GM18870 (cell line): ENCODE data around the gene PCIF1.

Source experiments
- ATAC-seq: cut with Tn5 transposase; IDR thresholded peaks from one replicate; pipeline ENCODE4 v1.9.1; 2021; ENCODE audit warnings: moderate library complexity; ENCODE audit not compliant: unreplicated experiment

PCIF1 gene

DNA sequence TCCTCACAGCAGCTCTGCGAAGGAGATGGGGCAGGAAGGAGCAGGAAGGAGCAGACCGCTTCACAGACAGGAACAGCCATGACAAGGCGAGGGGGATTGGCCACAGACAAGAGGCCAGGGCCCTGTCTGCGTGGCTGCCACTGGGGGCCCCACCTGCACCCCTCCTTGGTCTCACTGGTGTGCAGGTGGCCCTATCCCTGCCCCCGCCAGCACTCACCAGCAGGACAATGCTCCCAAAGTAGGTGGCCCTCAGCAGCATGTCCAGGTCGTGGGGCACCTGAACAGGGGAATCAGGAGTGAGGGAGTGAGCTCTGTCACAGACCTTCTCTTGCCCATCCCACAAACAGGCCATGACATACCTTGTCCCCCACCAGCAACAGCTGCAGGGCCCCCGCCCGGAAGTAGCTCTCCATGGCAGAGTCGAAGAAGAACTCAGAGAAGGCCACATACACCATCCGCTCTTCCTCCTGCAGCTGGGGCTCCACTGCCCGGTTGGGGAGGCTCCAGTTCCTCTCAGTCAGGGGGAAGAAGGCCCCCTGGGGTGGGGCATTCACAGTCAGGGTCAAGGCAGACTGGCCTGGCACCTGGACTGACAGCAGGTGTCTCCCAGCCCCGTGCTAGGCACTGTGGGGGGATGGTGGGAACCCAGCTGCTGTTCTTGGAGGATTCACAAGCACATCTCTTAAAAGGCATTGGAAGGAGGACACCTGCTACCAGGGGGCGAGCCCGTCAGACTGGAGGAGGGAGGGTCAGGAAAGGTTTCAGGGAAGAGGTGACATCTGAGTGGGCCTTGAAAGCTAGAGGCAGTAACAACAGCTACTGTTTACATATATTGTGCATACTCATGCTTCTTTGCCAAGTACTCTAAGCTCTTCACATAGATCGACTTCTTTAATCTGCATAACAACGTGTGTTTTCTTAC is 29.6 kb upstream of the PCIF1 start:
- no peak for ATAC-seq

DNA sequence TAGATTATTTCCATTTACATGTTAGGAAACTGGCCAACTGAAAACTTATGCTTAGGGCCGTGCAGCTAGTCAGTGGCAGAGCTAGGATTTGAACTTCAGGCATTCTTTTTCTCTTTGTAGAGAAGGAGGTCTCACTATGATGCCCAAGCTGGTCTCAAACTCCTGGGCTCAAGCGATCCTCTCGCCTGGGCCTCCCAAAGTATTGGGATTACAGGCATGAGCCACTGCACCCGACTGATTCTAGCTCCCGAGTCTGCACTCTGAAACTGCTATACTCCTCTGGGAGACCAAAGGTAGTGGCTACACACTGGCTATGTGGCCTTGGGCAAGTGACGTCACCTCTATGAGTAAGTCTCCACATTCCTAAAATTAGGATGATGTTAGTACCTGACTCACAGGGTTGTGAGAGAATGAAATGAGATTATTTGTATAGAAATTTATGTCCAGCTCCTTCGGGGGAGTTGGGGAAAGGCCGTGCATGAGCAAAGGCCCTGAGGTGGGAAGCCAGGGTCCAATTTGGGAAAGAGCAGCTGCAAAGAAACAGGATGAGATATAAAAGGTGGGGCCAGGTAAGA is 28.9 kb upstream of the PCIF1 start:
- no peak for ATAC-seq

DNA sequence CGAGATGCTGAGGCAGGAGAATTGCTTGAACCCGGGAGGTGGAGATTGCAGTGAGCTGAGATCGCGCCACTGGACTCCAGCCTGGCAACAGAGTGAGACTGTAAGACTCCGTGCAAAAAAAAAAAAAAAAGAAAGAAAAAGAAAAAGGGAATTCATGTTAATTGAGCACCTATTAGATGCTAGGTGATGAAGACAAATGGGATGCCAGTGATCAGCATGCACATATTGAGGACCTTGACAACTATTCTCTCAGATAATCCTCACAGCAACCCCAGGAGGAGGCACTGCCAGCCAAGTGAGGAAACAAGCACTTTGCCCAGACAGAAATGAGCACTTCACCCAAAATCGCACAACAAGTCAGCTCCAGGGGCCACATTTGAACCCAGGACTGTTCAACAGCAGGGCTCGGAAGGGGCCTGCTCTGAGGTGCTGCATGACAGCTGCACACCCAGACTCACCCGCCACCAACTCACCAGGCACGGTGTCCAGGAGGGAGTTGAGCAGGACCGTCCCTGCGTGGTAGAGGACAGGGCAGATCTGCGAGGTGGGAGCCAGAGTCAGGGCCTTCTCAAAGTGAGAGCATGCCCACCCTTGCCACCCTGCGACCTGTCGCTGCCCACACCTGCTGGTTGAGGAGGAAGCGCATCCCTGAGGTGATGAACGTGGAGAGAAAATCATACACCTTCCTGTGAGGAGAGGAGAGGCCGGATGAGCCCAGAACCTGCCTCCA is 27.1 kb upstream of the PCIF1 start:
- no peak for ATAC-seq

DNA sequence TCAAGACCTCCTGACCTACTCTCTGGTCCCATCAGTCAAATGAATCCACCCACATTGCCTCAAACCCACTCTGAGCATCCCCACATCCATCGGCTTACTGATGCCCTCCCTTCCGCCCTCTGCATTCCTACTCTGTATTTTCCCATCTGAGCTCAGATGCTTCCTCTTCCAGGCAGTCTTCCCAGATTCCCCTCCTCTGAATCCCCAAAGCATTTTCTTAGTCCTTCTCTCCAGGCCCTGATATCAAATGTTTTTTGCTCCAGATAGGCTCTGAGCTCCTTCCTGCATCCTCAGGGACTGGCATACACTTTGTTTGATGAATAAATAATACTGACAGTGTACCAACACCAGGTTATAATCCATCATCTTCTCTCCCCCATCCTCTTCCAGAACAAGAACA is 26.4 kb upstream of the PCIF1 start:
- no peak for ATAC-seq

DNA sequence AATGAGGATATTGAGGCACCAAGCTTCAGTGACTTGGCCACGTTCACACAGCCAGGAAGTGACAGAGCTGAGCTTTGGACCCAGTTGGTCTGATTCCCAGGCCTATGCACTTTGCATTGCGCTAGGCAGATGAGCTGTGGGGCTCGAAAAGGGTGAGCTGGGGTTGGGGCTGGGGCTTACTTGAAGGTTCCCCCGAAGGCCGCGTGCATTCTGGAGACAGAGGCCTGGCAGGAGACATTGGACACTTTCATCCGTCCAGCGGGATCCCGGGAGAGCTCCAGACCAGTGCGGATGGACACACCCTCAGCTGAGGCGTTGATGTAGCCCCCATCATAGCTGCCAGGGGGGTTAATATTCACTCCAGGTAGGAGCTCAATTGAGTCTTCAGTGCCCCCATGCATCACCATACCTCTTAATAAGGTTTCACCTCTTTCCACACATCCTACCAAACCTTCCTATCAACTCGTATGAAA is 25.1 kb upstream of the PCIF1 start:
- no peak for ATAC-seq

DNA sequence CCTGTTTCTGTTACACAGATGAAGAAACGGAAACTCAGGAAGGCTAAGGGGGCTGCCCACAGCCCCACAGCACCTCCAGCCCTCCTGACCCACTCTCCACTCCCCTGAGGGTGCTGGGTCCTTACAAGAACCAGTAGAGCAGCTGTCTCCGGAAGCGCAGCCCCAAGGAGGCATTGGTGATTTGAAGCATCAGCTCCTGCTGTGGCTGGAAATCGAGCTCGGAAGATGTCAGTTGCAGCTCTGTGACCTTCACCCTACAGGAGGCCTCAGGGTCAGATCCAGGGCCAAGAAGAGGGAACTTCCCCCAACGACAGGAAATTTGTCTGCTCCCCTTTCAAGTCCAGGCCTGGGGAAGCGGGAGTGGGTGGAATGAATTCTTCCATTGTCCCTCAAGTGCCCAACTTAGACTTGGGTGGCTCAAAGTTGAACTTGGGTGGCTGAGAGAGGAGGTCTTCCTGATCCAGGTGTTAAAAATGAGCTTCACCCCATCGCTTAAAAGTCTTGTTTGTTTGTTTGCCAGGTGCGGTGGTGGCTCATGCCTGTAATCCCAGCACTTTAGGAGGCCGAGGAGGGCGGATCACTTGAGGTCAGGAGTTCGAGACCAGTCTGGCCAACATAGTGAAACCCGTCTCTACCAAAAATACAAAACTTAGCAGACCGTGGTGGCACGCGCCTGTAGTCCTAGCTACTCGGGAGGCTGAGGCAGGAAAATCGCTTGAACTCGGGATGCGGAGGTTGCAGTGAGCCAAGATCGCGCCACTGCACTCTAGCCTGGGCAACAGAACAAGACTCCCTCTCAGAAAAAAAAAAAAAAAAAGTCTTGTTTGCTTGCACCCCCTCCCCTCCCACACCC is 24.4 kb upstream of the PCIF1 start:
- ATAC-seq, result no peak

DNA sequence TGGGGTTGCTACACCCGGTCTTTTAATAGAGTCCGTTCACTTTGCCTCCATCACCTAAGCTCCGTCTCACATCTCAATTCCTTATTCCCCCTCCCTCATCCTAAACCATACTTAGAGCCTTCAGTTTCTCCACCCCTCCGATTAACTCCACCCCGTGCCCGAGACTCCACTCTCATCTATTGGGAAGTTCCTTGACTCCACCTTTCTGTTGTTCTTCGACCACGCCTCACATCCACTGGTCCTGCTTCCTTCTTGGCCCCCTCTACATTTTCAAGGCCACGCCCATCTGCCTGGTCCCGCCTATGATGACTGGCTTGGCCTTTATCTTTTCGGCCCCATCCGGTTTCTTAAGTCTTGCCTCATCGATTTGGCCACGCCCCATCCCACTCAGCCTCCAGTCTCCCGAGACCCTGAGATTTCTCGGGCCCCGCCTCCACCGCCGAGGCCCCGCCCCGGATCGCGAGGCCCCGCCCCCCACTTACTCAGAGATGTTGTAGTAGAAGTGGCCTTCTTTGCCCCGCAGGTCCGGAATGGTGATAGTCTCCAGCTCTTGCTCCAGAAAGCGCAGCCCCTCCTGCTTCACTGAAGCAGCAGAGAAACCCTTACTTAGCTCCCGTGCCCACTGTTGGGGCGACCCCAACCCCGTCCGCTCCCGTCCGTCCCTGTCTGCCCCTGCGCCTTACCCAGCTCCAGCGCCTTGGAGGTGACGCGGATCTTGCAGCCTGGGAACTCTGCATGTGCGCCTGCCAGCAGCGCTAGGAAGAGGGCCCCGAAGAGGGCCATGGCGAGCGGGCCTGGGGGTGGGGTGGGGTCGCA is 23.6 kb upstream of the PCIF1 start:
- peak; percentile 85 for ATAC-seq

DNA sequence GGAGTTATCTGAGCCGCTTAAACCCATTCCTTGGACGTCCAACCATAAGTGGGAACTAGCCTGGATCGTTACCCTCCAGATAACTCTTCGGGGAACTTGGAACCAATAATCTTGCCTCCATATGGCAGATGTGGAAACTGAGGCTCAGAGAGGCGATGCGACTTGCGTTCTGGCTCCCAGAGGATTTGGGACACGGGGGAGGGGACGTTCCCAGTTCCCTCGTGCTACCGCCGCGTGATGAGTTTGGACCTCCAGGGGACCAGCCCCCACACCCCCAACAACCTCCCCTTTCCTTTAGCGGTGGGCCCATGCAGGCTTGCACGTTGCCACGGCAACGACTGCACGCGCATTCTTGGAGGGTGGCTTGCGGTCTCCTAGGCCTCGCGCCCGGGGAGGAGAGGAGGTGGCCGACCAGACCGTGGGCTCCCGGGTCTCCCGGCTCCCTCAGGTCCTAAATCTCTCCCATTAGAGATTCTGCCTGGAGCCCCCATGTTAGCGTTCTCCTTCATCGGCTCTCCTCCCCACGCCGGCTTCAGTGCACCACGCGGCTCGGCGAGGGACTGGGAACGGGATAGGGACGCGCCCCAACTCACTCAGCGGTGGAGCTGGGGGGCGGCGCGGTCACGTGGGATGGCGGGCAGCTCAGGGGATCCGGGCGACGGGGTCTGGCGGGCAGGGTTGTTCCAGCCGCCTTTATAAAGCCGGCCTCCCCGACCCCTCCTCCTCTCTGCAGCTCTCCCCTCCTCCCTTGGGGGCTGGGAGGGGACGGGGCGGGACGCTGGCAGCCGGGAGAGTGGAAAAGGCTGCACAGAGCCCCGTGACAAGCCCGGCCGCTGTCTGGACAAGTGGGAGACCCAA is 22.8 kb upstream of the PCIF1 start, which contains the start of gene PLTP:
Gene PLTP, minus strand, starts transcription at position 670 of the 858 bp plus-strand sequence. CDS start 703 bp downstream, outside the sequence.
- ATAC-seq, result no peak

DNA sequence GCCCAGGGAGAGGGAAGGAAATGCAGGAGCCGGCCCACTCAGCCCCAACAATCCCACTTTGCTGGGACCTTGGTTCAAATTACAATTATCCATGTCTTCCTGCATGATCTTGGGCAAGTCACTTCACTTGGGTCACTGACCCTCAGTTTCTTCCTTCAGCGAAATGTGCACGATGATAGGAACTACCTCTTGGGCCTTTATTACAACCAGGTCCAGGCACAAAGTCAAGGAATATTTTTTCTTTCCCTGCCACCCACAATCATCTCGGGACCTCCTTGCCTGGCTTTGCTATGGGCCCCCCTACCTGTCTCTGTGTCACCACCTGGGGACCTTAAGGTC is 22.2 kb upstream of the PCIF1 start:
- no peak for ATAC-seq

DNA sequence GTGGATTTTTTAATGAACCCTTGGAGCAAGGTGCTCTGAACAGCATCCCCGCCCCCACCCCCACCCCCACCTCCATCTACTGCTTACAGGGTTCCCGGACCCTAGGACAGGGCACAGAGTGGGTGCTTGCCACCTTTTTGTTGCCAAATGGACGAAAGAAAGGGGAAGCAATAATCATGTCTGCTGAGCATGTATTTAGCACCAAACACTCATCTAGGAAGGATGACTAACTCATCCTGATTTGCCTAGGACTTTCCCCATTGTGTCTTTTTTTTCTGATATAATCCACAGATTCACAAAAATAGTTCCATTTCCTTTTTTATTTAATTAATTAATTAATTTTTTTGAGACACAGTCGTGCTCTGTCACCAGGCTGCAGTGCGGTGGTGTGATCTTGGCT is 21.4 kb upstream of the PCIF1 start:
- ATAC-seq, result no peak

DNA sequence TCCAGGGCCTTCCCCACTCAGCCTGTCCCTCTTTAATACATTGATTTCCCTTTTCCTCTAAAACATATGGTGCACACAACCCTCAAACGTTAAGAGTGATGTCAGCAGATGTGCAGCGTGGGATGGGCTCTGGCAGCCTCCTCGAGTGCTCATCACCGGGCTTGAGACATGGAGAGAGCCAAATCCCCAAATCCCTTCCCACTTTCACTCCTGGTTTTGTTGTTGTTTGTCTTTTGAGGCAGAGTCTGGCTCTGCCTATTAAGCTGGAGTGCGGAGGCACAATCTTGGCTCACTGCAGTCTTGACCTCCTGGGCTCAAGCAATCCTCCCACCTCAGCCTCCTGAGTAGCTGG is 16.7 kb upstream of the PCIF1 start:
- ATAC-seq, result no peak

DNA sequence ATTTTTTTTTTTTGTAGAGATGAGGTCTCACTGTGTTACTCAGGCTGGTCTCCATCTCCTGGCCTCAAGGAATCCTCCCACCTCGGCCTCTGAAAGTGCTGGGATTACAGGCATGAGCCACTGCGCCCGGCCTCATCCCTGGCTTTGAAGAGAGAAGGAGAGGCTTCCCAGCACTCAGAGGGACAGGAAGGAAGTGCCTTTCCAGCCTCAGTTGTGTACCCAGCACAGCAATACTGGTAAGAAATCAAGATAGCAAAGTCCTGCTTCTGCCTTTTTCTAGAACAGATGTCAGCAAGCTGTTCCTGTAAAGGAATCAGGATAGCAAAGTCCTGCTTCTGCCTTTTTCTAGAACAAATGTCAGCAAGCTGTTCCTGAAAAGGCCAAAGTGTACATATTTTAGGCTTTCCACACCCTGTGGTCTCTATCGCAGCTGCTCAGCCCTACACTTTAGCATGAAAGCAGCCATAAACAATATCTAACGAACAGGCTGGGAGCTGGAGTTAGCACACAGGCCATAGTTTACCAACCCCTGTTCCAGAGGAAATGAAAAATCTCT is 16.2 kb upstream of the PCIF1 start:
- ATAC-seq, result no peak

DNA sequence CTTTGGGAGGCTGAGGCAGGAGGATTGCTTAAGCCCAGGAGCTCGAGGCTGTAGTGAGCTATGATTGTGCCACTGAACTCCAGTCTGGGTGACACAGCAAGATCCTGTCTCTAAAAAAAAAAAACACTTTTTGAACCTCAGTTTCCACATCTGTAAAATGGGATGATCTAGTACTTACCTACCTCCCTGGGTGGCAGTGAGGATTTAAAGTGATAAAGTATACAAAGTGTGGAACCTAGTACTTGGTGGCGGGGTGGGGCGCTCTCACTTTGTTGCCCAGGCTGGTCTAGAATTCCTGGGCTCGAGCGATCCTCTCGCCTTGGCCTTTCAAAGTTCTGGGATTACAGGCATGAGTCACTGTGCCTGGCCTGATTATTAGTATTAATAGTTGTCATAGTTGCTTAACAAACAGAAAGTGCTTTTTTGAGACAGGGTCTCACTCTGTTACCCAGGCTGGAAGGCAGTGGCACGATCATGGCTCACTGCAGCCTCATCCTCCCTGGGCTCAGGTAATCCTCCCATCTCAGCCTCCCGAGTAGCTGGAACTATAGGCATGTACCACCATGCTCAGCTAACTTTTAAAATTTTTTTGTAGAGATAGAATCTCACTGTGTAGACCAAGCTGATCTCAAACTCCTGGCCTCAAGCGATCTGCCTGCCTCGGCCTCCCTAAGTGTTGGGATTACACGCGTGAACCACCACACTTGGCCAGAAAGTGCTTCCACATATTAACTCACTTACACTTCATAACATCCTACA is 15.5 kb upstream of the PCIF1 start:
- no peak for ATAC-seq

DNA sequence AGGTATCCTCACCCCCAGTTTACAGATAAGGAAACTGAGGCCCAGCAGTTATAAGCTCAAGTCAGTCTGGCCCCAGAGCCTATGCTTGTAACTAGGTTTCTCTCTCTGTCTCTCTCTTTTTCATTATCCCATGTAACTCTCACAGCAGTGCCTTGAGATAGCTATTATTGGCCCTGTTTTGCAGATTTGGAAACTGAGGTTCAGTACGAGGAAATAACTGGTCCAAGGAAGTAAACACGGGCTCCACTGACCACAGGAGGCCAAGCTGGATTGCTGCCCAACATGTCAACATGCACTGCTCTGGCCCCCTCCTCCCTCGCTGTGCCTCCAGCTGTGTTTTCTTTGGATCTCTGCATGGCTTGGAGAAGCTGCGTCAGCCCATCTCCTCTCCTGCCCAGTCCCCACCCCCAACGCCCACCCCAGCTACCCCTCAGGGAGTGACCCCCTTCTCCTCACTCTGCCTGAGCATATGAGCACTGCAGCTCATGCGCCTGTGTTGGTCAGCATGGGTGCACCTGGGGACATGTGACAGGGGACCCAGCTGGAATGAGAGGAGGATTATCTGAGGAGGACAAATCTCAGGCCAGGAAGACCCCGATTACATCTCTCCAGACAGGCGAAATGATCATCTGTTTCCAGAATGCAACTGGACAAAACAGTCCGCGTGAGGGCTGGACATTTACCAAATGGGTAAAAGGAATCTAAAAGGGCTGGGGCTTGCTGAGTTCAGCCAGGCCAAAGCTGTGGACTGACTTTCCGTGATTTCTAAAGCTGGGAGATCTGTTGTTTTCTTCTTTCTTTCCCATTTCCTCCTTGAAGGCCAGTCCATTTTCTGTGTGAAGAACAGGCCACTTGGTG is 14.7 kb upstream of the PCIF1 start:
- ATAC-seq, result no peak

DNA sequence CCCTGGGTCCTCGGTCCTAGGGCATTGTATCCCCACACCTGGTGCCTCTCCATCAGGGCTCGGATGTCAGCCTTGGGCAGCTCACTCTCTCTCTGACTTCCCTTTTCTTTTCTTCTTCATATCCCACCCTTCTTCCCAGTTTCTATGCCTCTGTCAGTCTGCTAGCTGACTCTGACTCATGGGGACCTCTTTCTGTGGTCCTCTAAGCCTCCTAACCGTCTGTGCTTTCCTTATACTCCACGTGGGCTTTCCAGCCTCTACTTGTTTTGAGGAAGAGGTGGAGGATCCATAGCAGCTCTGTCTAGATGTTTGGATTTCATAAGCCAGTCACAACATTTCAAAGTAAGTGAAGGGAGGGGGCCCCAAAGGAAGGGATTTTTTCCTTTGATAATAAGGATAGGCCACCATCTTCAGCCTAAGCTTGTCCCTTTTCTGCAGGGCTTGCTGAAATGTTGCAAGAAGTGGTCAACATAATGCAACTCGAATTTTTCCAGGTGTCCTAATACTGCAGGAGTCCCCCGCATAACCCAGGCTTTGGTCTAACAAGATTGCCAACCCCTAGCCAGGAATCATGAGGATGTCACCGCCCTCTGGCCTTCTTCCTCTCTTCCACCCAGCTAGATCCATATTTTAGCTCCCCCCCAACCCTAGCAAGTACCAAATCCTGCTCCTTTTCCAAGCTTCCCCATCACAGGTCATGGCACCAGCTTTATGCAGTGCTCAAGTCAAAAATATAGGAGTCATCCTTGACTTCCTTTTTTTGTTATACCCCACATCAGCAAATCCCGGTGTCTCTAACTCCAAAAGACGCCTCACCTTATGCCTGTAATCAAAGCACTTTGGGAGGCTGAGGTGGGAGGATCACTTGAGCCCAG is 13.8 kb upstream of the PCIF1 start:
- no peak for ATAC-seq
